Activated CD8-positive, alpha-beta memory T cell treated with anti-CD3 and anti-CD28 coated beads for 36 hours (primary cell): ENCODE results near the gene KNG1. TPM values are rescaled to one million over a fixed set of nuclear protein-coding genes. Genes with fewer than 3 reads are reported as not detected.
"Not testable (repeated sequence)": the region's sequence is repeated elsewhere in the genome, so short reads cannot be mapped to it uniquely, and the experiment has no call there.

Experiments
- CTCF ChIA-PET: fragments of 350-600 bp; sonication (Branson Sonifier 250); formaldehyde crosslinking; loops from one replicate; lab custom pipeline; 2021; ENCODE audit warnings: antibody characterized with exemption; lab: Charles Lee
- POLR2A ChIA-PET: fragments of 350-600 bp; sonication (Branson Sonifier 250); formaldehyde crosslinking; loops from one replicate; lab custom pipeline; 2021; ENCODE audit warnings: antibody characterized with exemption; lab: Charles Lee
- total RNA-seq, 2 experiments: library from RNA; stranded (reverse); gene quantifications; one replicate each; pipeline ENCODE4 v1.2.3, GENCODE V29; 2021

KNG1 gene
- not detected for total RNA-seq

GRCh38 chr3:186717039-186717457, at the start of gene KNG1:
Gene KNG1 (plus strand): TSS chr3:186717359. CDS start chr3:186717543, 184 bp downstream.
- ChIA-PET POLR2A (no interaction called here), CTCF (no interaction called here)

- ChIA-PET CTCF (interaction anchor here (1.4 kb wide), 1 partner anchor 51 kb away, joined by 3 read pairs; no protein-coding TSS in a partner anchor), POLR2A (no interaction called here)
Measured at GRCh38 chr3:186668426-186668825, 48.7 kb upstream of the KNG1 start.

DNA sequence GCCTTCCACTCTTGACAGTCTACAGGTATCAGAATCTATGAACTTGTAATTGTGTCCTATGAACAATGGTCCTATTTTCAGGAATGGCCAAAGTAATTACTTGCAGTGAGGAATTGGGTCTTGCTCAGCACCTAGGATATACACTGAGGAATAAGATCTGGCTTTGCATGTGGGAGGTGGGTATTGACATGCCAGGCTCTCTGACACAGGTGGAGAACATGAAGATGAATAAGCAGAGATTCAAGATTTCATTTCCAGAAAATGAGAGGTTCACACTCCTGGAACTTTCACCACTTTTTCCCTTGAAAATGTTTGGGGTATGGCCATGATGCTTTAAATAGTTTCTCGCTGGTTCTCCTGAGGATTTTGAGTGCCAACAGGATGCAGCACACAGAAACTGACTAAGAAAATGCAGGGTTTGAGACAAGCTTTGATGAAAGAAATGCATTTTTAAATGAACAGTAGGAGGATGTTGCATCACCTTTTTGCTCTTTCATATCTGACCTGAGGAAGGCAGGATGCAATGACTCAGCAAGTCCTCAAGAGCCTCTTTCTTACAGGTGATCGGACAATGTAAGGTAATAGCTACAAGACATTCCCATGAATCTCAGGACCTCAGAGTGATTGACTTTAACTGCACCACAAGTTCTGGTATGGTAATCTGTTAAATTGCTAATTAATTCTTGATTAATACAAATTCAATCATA, 47.6 kb upstream of the KNG1 start:
- CTCF ChIA-PET: interaction anchor here (1.4 kb wide), 1 partner anchor 52 kb away, joined by 3 read pairs; no protein-coding TSS in a partner anchor

GRCh38 chr3:186670155-186670554, 47.0 kb upstream of the KNG1 start:
- CTCF ChIA-PET: no interaction called here
- POLR2A ChIA-PET: interaction anchor here (1.3 kb wide), 1 partner anchor 103 kb away, joined by 3 read pairs; no protein-coding TSS in a partner anchor

More for the DNA sequence above, 47.6 kb upstream of the KNG1 start:
- POLR2A ChIA-PET: interaction anchor here (1.3 kb wide), 1 partner anchor 103 kb away, joined by 3 read pairs; no protein-coding TSS in a partner anchor

- POLR2A ChIA-PET: no interaction called here
- CTCF ChIA-PET: interaction anchor here (1.0 kb wide), 1 partner anchor 54 kb away, joined by 3 read pairs; no protein-coding TSS in a partner anchor
Measured at GRCh38 chr3:186671051-186671450, 46.1 kb upstream of the KNG1 start.

DNA sequence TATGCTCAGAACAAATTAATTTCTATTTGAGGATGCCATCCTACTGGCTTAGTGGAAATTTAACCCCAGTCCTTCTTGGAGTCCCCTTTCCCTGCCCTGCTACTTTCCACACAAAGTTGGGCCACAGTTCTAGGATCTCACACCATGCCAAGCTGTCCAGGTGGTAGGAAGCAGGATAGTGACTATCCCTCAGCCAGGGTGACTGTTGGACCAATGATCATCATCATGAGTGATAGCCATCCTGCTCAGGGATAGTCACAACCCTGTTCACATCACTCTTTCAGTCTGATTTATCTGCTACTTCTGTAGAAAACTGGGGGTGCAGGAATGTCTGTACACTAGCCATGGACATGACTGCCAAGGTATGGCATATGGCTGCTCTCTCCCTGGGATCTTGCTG, 38.6 kb upstream of the KNG1 start:
- POLR2A ChIA-PET: no interaction called here
- CTCF ChIA-PET: no interaction called here

- ChIA-PET POLR2A (no interaction called here), CTCF (no interaction called here)
Measured at GRCh38 chr3:186679151-186679550, 38.0 kb upstream of the KNG1 start.

GRCh38 chr3:186680869-186681268, 36.3 kb upstream of the KNG1 start:
- ChIA-PET POLR2A (no interaction called here), CTCF (no interaction called here)

DNA sequence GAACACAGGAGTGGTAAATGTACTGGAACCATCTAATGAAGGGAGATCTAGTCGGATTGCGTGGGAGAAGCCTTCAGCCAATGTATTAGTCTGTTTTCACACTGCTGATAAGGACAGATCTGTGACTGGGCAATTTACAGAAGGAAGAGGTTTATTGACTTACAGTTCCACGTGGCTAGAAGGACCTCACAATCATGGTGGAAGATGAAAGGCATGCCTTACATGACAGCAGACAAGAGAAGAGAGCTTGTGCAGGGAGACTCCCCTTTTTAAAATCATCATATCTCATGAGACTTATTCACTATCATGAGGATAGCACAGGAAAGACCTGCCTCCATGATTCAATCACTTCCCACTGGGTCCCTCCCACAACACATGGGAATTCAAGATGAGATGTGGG, 34.3 kb upstream of the KNG1 start:
- ChIA-PET CTCF (no interaction called here), POLR2A (no interaction called here)

GRCh38 chr3:186683979-186684378, 33.2 kb upstream of the KNG1 start:
- CTCF ChIA-PET: interaction anchor here (0.5 kb wide), 1 partner anchor 9 kb away, joined by 3 read pairs; no protein-coding TSS in a partner anchor
- POLR2A ChIA-PET: no interaction called here

- POLR2A ChIA-PET, CTCF ChIA-PET: not testable (repeated sequence)
Measured at GRCh38 chr3:186686475-186686874, 30.7 kb upstream of the KNG1 start.

DNA sequence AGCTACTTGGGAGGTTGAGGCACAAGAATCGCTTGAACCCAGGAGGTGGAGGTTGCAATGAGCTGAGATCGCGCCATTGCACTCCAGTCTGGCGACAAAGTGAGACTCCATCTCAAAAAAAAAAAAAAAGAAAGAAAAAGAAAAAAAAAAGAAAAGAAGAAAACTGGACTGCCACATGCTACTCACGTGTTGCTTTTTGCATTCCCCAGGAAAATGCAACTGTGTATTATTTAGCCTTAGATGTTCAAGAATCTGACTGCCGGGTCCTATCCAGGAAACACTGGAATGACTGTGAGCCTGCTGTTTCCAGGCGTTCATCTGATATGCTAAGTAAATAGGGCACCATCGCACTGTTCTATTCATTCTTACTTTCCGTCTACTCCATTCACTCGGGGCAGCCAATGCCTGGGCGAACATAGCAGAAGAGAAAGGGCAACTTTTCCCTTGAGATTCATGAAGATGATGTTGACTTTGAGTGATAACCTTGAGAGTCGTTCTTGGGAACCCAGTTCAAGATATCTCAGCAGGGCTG, 30.0 kb upstream of the KNG1 start:
- ChIA-PET CTCF (no interaction called here), POLR2A (no interaction called here)

- CTCF ChIA-PET, POLR2A ChIA-PET: not testable (repeated sequence)
Measured at GRCh38 chr3:186690304-186690703, 26.9 kb upstream of the KNG1 start.

DNA sequence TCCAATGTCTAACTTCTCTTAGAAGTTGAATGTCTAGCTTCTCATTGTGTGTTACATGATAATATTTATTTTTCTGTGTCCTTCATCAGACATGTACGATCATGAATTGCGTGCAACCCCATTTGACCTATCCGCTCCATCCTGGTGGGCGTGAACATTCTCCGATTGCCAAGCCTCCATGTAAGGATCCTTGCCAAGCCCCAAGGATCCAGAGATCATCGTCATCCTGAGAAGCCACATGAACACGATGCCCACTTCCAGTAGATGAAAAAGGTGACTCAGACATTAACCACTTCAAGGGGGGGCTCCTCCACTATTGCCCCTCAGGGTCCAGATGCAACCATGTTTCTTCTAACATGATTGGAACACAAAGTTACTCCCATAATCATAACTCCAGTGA, 25.5 kb upstream of the KNG1 start:
- POLR2A ChIA-PET: no interaction called here
- CTCF ChIA-PET: no interaction called here

- CTCF ChIA-PET: no interaction called here
- POLR2A ChIA-PET: no interaction called here
Measured at GRCh38 chr3:186693843-186694242, 23.3 kb upstream of the KNG1 start.

- ChIA-PET POLR2A (no interaction called here), CTCF (no interaction called here)
Measured at GRCh38 chr3:186694288-186695032, 22.7 kb upstream of the KNG1 start.

- POLR2A ChIA-PET: no interaction called here
- CTCF ChIA-PET: interaction anchor here (1.2 kb wide), 1 partner anchor 82 kb away, joined by 3 read pairs; no protein-coding TSS in a partner anchor
Measured at GRCh38 chr3:186696522-186696921, 20.6 kb upstream of the KNG1 start.

DNA sequence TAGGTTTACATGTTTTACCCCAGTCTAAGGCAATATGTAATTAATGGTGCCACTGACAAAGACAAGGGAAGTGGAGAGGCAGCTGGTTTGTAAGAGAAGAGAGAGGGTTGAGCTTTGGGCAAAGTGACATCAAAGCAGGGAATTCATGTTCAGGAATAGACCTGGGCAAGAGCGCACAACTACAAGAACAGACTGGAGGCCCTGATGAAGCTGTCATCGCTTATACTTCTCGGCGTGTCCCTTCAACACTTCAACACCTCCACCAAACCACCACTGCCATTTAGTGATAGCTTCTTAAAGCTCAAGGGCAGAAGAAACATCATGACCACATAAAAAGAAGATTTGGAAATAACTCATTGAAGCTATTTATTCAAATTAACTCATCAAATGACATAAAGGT, 19.6 kb upstream of the KNG1 start:
- CTCF ChIA-PET: interaction anchor here (1.2 kb wide), 1 partner anchor 83 kb away, joined by 3 read pairs; no protein-coding TSS in a partner anchor
- POLR2A ChIA-PET: no interaction called here

DNA sequence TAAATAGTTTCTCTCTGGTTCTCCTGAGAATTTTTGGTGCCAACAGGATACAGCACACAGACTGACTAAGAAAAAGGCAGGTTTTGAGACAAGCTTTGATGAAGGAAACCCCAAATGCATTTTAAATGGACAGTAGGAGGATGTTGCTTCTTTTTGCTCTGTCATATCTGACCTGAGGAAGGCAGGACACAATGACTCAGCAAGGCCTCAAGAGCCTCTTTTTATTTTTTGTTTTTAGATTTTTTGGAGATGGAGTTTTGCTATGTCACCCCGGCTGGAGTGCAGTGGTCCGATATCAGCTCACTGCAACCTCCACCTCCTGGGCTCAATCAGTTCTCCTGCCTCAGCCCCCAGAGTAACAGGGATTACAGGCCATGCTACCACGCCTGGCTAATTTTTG, 16.9 kb upstream of the KNG1 start:
- ChIA-PET CTCF (no interaction called here), POLR2A (no interaction called here)

GRCh38 chr3:186702451-186702850, 14.7 kb upstream of the KNG1 start:
- POLR2A ChIA-PET, CTCF ChIA-PET: not testable (repeated sequence)
